Activated naive CD4-positive, alpha-beta T cell treated with anti-CD3 and anti-CD28 coated beads for 36 hours (primary cell): ENCODE results near the gene H6PD. TPM values are rescaled to one million over a fixed set of nuclear protein-coding genes. Genes with fewer than 3 reads are reported as not detected.

Experiments used
- CTCF ChIA-PET: fragments of 350-600 bp; sonication (Branson Sonifier 250); formaldehyde crosslinking; loops from one replicate; lab custom pipeline; 2021; ENCODE audit warnings: antibody characterized with exemption; lab: Charles Lee
- DNase-seq: peaks from one replicate; pipeline ENCODE4 v3.0.0-alpha.2; 2020
- H3K27ac Mint-ChIP-seq: one replicate; pipeline ENCODE4 v1.8.0; 2021; ENCODE audit warnings: mild to moderate bottlenecking, mixed read lengths
- H3K27me3 Mint-ChIP-seq: one replicate; pipeline ENCODE4 v1.8.0; 2021; ENCODE audit warnings: low read depth, mixed read lengths
- H3K36me3 Mint-ChIP-seq: one replicate; pipeline ENCODE4 v1.8.0; 2021; ENCODE audit warnings: low read depth, mixed read lengths
- H3K4me1 Mint-ChIP-seq: one replicate; pipeline ENCODE4 v1.8.0; 2021; ENCODE audit warnings: low read depth, mixed read lengths
- H3K4me3 Mint-ChIP-seq: one replicate; pipeline ENCODE4 v1.8.0; 2021; ENCODE audit warnings: mild to moderate bottlenecking, moderate library complexity, mixed read lengths
- H3K9me3 Mint-ChIP-seq: one replicate; pipeline ENCODE4 v1.8.0; 2021; ENCODE audit warnings: mixed read lengths
- intact Hi-C: fragments of 100-400 bp; cut with micrococcal nuclease; formaldehyde crosslinking; loops from one replicate; pipeline ENCODE4 v1.15.1; 2023
- total RNA-seq, 2 experiments: library from RNA; stranded (reverse); gene quantifications; one replicate each; pipeline ENCODE4 v1.2.3, GENCODE V29; 2021

The H6PD gene
- total RNA-seq, 2 experiments from 2014 or later = 7.8 to 8.3 TPM

DNA sequence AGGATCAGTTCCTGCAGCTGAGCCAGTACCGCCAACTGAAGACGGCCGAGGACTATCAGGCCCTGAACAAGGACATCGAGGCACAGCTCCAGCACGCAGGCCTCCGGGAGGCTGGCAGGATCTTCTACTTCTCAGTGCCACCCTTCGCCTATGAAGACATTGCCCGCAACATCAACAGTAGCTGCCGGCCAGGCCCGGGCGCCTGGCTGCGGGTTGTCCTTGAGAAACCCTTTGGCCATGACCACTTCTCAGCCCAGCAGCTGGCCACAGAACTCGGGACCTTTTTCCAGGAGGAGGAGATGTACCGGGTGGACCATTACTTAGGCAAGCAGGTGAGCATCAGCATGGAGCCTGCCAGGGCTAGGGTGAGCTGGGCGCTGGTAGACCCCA is 10.7 kb downstream of the H6PD start:
- no peaks in the 10 kb centered on the region for H3K27me3 Mint-ChIP-seq
- no peak for DNase-seq
- H3K27ac Mint-ChIP-seq = no peak overlapping the region
- intact Hi-C loops = no loop called here
- CTCF ChIA-PET = interaction anchor here (0.6 to 2.1 kb wide), 5 partner anchors 11 to 135 kb away, joined by 3 to 6 read pairs (median 3); partner anchors contain the start of gene H6PD
- H3K4me3 Mint-ChIP-seq = no peak overlapping the region
- no peaks in the 10 kb centered on the region for H3K36me3 Mint-ChIP-seq
- no peaks in the 10 kb centered on the region for H3K9me3 Mint-ChIP-seq
- H3K4me1 Mint-ChIP-seq = peaks cover 20% of the 10 kb centered on the region

DNA sequence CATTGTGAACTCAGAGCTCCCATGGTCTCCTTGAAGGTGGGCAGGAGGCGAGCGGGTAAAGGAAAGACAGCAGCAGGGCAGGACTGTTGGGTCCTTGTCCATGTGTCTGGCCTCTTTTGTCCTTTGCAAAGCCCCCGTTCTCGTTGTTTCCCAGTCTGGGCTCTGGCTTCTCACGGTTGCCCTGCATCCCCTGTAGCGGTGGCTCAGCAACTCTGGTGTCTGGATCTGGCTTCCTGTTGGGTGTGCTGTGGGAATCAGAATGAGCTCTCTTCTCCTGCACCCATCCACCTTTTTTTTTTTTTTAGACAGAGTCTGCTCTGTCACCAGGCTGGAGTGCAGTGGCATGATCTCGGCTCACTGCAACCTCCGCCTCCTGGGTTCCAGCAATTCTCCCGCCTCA is 11.1 kb downstream of the H6PD start:
- CTCF ChIA-PET = interaction anchor here (0.7 to 2.1 kb wide), 5 partner anchors 11 to 800 kb away, joined by 3 to 6 read pairs (median 3); partner anchors contain the start of gene H6PD
- Mint-ChIP-seq H3K4me1 (peaks cover 16% of the 10 kb centered on the region), H3K4me3 (no peak overlapping the region), H3K27me3 (no peaks in the 10 kb centered on the region), H3K9me3 (no peaks in the 10 kb centered on the region), H3K36me3 (no peaks in the 10 kb centered on the region), H3K27ac (no peak overlapping the region)
- intact Hi-C loops = no loop called here
- DNase-seq = no peak

- Mint-ChIP-seq H3K27me3 (no peaks in the 10 kb centered on the region), H3K36me3 (no peaks in the 10 kb centered on the region), H3K27ac (no peak overlapping the region), H3K4me3 (no peak overlapping the region), H3K4me1 (peaks cover 13% of the 10 kb centered on the region), H3K9me3 (no peaks in the 10 kb centered on the region)
- CTCF ChIA-PET = interaction anchor here (0.7 to 1.0 kb wide), 2 partner anchors 66 to 800 kb away, joined by 3 read pairs; no protein-coding TSS in a partner anchor
- intact Hi-C loops = no loop called here
- DNase-seq = no peak
Measured at GRCh38 chr1:9246215-9246614, 11.6 kb downstream of the H6PD start.

DNA sequence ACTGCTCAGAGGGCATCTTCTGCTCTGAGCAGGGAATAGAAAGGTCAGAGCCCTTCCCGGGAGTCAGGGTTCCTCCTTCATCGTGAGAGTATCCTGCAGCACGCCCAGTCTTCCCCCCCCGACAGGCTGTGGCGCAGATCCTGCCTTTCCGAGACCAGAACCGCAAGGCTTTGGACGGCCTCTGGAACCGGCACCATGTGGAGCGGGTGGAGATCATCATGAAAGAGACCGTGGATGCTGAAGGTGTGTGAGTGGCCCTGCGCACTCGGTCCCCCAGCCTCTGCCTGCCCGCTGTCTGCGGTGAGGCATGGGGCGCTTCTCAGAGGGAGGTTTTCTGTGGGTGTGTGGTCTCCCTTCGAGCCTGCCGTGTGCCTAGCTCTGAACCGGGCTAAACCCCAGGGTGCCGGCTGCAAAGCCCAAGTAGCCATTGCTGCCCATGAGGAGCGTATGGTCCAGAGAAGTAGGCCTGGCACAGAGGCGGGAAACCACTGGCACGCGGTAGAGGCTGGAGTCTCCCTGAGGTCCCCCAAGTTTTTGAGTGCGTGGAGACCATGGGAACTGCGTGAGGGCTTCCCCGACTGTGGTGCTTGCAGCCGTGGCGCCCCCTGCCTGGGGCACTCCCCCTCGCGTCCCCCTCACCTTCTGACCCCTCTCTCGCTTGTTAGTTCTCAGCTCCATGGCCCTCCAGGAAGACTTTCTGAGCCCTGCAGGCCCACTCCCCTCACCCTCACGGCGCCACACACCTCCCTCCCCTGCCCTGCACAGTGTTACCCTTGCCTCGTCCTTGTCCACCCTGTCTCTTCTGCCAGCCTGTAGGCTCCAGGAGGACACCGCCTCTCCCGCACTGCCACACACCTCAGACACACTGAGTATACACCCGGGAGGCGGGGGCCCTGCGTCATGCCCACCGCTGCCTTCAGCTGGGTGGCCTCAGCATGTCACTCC is 12.5 kb downstream of the H6PD start:
- DNase-seq = no peak
- Mint-ChIP-seq H3K9me3 (no peaks in the 10 kb centered on the region), H3K4me1 (peaks cover 13% of the 10 kb centered on the region), H3K36me3 (no peaks in the 10 kb centered on the region), H3K27ac (no peak overlapping the region), H3K4me3 (no peak overlapping the region), H3K27me3 (no peaks in the 10 kb centered on the region)
- CTCF ChIA-PET = no interaction called here
- intact Hi-C loops = no loop called here

GRCh38 chr1:9247894-9248293 is 13.3 kb downstream of the H6PD start:
- peaks cover 13% of the 10 kb centered on the region for H3K4me1 Mint-ChIP-seq
- intact Hi-C loops = no loop called here
- H3K9me3 Mint-ChIP-seq = no peaks in the 10 kb centered on the region
- no peaks in the 10 kb centered on the region for H3K27me3 Mint-ChIP-seq
- H3K36me3 Mint-ChIP-seq = no peaks in the 10 kb centered on the region
- H3K4me3 Mint-ChIP-seq = no peak overlapping the region
- no peak overlapping the region for H3K27ac Mint-ChIP-seq
- CTCF ChIA-PET = interaction anchor here (1.8 to 2.5 kb wide), 2 partner anchors 19 to 106 kb away, joined by 5 to 6 read pairs; no protein-coding TSS in a partner anchor
- DNase-seq = no peak

- DNase-seq = no peak
- peaks cover 10% of the 10 kb centered on the region for H3K4me1 Mint-ChIP-seq
- CTCF ChIA-PET = interaction anchor here (1.6 to 2.5 kb wide), 4 partner anchors 8 to 107 kb away, joined by 5 to 6 read pairs (median 6); no protein-coding TSS in a partner anchor
Measured at GRCh38 chr1:9248341-9249262, 14.0 kb downstream of the H6PD start.

DNA sequence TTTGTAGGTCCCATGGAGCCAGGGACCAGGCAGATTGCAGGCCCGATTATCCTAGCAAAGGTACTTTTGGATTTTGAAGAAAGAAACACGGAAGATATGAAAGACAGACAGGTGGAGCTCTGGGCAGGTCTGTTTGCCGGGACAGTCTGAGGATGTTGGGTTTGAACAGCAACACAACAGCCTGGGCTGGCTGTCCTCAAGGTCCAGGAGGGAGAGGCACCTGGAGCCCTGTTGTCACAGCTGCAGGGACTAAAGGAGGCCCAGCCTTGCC is 14.6 kb downstream of the H6PD start:
- Mint-ChIP-seq H3K9me3 (no peaks in the 10 kb centered on the region), H3K4me1 (peaks cover 9% of the 10 kb centered on the region), H3K4me3 (no peak overlapping the region), H3K36me3 (no peaks in the 10 kb centered on the region), H3K27me3 (no peaks in the 10 kb centered on the region), H3K27ac (no peak overlapping the region)
- intact Hi-C loops = no loop called here
- DNase-seq = no peak
- CTCF ChIA-PET = interaction anchor here (0.6 to 2.5 kb wide), 6 partner anchors 8 to 241 kb away, joined by 3 to 6 read pairs (median 5); no protein-coding TSS in a partner anchor

More at GRCh38 chr1:9248341-9249262, 14.0 kb downstream of the H6PD start:
- no peaks in the 10 kb centered on the region for H3K36me3 Mint-ChIP-seq
- no peaks in the 10 kb centered on the region for H3K9me3 Mint-ChIP-seq
- intact Hi-C loops = no loop called here
- H3K4me3 Mint-ChIP-seq = no peak overlapping the region
- no peaks in the 10 kb centered on the region for H3K27me3 Mint-ChIP-seq
- no peak overlapping the region for H3K27ac Mint-ChIP-seq

GRCh38 chr1:9249534-9250410 is 15.2 kb downstream of the H6PD start:
- Mint-ChIP-seq H3K36me3 (no peaks in the 10 kb centered on the region), H3K27ac (no peak overlapping the region), H3K4me1 (peaks cover 8% of the 10 kb centered on the region), H3K4me3 (no peak overlapping the region), H3K9me3 (no peaks in the 10 kb centered on the region), H3K27me3 (no peaks in the 10 kb centered on the region)
- peak; percentile 50 for DNase-seq
- CTCF ChIA-PET = interaction anchor here (0.6 to 2.5 kb wide), 7 partner anchors 9 to 249 kb away, joined by 3 to 6 read pairs (median 5); no protein-coding TSS in a partner anchor
- intact Hi-C loops = no loop called here

DNA sequence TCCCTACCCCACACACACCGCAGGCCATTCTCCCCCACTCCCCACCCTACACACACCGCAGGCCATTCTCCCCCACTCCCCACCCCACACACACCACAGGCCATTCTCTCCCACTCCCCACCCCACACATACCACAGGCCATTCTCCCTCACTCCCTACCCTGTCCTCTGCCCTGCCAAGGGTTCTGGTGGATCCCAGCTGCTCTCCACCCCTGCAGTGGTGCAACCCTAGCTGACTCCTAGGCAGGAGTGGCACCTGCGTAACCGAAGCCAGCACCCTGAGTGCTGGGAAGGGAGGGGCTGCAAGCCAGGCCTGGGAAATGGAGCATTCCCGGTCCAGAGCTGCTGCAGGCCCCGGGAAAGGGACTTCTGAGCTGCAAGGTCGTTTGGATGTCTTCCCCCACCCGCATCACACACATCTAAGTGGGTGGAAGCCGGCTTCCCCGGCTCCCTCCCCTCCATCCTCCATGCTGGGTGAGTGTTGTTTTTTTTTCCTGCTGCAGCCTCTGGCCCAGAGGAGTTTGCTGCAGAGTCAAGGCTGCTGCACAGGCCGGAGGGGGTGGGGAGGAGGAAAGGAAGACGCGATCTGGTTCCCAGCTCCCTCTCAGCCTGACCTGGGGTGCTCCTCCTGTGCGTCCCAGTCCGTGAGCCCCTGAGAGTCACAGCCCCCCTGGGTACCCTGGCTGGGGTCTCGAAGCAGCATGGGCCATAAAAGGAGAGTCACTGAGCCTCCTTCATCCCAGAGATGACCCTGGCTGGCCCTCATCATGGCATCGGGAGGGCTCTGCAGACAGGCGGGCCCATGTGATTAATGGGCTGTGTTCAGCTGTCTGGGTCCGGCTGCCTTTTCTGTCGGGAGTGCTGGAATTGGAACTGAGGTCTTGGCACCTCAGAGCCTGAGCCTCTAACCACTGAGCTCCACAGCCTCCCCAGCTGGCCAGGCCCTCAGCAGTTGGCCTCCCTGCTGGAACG is 16.1 kb downstream of the H6PD start:
- no peak overlapping the region for H3K27ac Mint-ChIP-seq
- intact Hi-C loops = no loop called here
- no peak for DNase-seq
- H3K9me3 Mint-ChIP-seq = no peaks in the 10 kb centered on the region
- H3K27me3 Mint-ChIP-seq = no peaks in the 10 kb centered on the region
- no peaks in the 10 kb centered on the region for H3K36me3 Mint-ChIP-seq
- H3K4me3 Mint-ChIP-seq = no peak overlapping the region
- CTCF ChIA-PET = interaction anchor here (0.6 to 2.5 kb wide), 6 partner anchors 10 to 248 kb away, joined by 3 to 6 read pairs (median 4); no protein-coding TSS in a partner anchor
- peaks cover 6% of the 10 kb centered on the region for H3K4me1 Mint-ChIP-seq

DNA sequence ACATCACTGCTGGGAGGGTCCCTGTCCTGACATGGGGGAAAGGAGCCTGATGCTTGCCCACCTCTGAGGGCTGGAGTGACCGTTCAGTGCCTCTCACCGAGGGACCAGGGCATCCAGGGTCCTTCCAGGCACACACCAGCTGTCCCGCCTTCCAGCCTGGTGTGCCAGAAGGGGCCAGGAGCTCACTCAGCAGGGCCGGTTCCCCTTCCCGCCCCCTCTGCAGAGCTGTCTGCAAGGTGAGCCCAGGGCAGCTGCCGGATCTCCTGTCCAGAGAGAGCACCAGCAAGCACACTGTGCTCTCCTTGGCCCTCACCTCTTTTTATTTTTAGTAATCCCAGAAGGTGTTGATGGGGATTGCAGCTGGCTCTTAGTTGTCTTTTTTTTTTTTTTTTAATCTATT is 16.9 kb downstream of the H6PD start:
- intact Hi-C loops = no loop called here
- no peaks in the 10 kb centered on the region for H3K36me3 Mint-ChIP-seq
- peaks cover 6% of the 10 kb centered on the region for H3K4me1 Mint-ChIP-seq
- DNase-seq = no peak
- no peak overlapping the region for H3K27ac Mint-ChIP-seq
- no peak overlapping the region for H3K4me3 Mint-ChIP-seq
- H3K9me3 Mint-ChIP-seq = no peaks in the 10 kb centered on the region
- no peaks in the 10 kb centered on the region for H3K27me3 Mint-ChIP-seq
- CTCF ChIA-PET = interaction anchor here (1.8 kb wide), 1 partner anchor 110 kb away, joined by 4 read pairs; no protein-coding TSS in a partner anchor
